ENCODE measurements around the gene THOC5. TPM values are rescaled to one million over a fixed set of nuclear protein-coding genes. Genes with fewer than 3 reads are reported as not detected.
"Not testable (repeated sequence)": the region's sequence is repeated elsewhere in the genome, so short reads cannot be mapped to it uniquely, and the experiment has no call there.

Gene THOC5
- total and polyA plus RNA-seq, 8 donors, result 32.7 to 44.2 (median 38.3) TPM

DNA sequence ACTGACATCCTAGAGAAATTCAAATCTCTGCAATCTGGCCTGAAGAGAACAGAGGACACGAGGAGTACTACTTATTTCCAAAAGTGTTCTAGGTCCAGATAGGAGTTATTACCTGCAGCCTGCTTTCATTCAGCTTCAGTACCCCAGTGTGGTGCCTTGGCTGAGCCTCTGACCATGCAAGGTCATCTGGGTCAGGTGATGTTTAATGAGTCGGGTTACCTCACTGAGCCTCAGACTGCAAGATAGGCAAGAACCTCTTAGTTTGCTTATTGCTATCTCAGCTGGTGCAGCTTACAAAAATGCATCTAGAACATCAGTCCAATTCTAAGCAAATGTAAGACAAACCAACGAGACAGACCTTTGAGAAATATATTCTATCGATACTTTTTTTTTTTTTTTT is 40.4 kb upstream of the THOC5 start:
- Histone ChIP-seq H3K9me3 (no peaks in the 10 kb centered on the region), H3K27ac (no peak overlapping the region), H3K36me3 (no peaks in the 10 kb centered on the region), H3K27me3 (no peaks in the 10 kb centered on the region), H3K4me3 (no peak overlapping the region), H3K4me1 (no peaks in the 10 kb centered on the region)
- intact Hi-C loops (cut with DNase I), result no loop called here
- TF ChIP-seq, protein P1, sequence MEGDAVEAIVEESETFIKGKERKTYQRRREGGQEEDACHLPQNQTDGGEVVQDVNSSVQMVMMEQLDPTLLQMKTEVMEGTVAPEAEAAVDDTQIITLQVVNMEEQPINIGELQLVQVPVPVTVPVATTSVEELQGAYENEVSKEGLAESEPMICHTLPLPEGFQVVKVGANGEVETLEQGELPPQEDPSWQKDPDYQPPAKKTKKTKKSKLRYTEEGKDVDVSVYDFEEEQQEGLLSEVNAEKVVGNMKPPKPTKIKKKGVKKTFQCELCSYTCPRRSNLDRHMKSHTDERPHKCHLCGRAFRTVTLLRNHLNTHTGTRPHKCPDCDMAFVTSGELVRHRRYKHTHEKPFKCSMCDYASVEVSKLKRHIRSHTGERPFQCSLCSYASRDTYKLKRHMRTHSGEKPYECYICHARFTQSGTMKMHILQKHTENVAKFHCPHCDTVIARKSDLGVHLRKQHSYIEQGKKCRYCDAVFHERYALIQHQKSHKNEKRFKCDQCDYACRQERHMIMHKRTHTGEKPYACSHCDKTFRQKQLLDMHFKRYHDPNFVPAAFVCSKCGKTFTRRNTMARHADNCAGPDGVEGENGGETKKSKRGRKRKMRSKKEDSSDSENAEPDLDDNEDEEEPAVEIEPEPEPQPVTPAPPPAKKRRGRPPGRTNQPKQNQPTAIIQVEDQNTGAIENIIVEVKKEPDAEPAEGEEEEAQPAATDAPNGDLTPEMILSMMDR (IDR thresholded peaks at IDR 0.05), result no peak
- DNase-seq, result no peak
- no peak for ATAC-seq

DNA sequence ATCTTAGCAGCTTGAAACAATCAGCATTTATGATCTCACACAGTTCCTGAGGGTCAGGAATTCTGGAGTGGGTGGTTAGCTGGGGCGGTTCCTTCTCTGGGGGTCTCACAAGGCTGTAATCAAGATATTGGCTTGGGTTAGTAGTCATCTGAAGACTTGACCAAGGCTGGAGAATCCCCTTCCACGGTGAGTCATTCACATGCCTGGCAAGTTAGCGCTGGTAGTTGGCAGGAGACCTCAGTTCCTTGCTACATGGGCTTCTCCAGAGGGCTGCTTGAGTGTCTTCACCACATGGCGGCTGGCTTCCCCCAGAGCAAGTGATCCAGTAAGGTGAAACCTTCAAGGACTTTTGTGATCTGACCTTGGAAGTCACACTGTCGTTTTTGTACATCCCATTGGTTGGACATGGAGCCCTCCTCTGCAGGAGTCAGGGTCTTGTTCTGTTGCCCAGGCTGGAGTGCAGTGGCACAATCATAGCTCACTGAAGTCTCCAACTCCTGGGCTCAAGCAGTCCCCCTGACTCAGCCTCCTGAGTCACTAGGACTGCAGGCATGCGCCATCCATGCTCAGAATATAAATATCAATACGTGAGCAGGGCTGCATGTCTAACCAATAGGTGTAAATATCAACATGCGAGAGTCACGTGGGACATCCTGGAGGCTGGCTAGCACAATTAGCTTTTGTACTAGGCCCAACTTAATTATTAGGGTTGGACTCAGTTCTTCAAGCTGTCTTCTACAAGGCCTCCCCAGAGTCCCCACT is 34.6 kb upstream of the THOC5 start:
- Histone ChIP-seq H3K9me3 (no peaks in the 10 kb centered on the region), H3K4me3 (no peak overlapping the region), H3K27ac (no peak overlapping the region), H3K4me1 (no peaks in the 10 kb centered on the region), H3K36me3 (no peaks in the 10 kb centered on the region), H3K27me3 (no peaks in the 10 kb centered on the region)
- no peak for DNase-seq
- intact Hi-C loops (cut with DNase I), result no loop called here
- ATAC-seq, result peak; percentile 39
- TF ChIP-seq, protein P1 (IDR thresholded peaks at IDR 0.05), result no peak

DNA sequence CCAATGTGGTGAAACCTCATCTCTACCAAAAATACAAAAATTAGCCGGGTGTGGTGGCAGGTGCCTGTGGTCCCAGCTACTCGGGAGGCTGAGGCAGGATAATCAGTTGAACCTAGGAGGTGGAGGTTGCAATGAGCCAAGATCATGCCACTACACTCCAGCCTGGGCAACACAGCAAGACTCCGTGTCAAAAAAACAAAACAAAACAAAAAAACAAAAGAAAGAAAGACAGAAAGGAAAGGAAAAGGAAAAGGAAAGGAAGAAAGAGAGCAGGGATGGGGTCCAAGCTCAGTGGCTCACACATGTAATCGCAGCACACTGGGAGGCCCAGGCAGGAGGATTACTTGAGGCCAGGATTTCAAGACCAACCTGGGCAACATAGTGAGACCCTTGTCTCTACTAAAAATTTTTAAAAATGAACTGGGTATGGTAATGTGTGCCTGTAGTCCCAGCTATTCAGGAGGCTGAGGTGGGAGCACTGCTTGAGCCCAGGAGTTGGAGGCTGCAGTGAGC is 32.7 kb upstream of the THOC5 start:
- H3K27ac ChIP-seq; DNase-seq; H3K27me3 ChIP-seq; ATAC-seq; H3K36me3 ChIP-seq; H3K4me1 ChIP-seq; H3K4me3 ChIP-seq; H3K9me3 ChIP-seq; intact Hi-C loops (cut with DNase I): not testable (repeated sequence)

DNA sequence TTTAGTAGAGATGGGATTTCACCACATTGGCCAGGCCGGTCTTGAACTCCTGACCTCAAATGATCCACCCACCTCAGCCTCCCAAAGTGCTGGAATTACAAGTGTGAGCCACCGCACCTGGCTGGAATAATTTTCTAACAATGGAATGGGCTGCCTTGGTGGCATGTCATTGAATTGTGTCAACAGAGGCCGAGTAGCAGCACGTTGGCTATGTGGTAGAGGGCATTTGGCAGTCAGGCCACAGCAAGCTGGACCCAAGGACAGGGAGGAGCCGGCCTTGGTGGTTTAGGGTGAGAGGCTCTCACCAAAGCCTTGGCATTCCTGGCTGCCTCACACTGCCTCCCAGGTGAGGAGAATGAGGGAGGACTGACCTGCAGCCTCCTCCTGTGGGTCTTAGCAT is 31.4 kb upstream of the THOC5 start:
- no peaks in the 10 kb centered on the region for H3K36me3 ChIP-seq
- no peaks in the 10 kb centered on the region for H3K27me3 ChIP-seq
- H3K27ac ChIP-seq, result no peak overlapping the region
- H3K4me3 ChIP-seq, result no peak overlapping the region
- intact Hi-C loops (cut with DNase I), result no loop called here
- H3K9me3 ChIP-seq, result no peaks in the 10 kb centered on the region
- TF ChIP-seq, protein P1 (IDR thresholded peaks at IDR 0.05), result no peak
- DNase-seq (no peak), ATAC-seq (no peak)
- H3K4me1 ChIP-seq, result peaks cover 0 to 7% of the 10 kb centered on the region in 2 donors

DNA sequence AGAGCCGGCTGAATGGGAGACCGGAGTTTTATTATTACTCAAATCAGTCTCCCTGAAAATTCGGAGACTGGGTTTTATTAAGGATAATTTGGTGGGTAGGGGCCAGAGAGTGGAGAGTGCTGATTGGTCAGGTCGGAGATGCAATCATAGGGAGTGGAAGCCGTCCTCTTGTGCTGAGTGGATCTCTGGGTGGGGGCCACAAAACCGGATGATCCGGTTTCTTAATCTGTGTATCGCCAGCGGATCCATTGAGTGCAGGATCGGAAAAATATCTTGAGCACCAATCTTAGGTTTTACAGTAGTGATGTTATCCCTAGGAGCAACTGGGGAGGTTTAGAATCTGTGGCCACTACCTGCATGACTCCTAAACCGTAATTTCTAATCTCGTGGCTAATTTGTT is 28.2 kb upstream of the THOC5 start:
- Histone ChIP-seq H3K36me3 (no peaks in the 10 kb centered on the region), H3K9me3 (no peaks in the 10 kb centered on the region), H3K27me3 (no peaks in the 10 kb centered on the region), H3K4me3 (peak overlapping the region in 1 of 2 donors; percentile 60), H3K4me1 (peaks cover 0 to 9% of the 10 kb centered on the region in 2 donors), H3K27ac (no peak overlapping the region)
- TF ChIP-seq, protein P1 (IDR thresholded peaks at IDR 0.05), result no peak
- DNase-seq (peak in 1 of 4 donors; percentile 40), ATAC-seq (peak; percentile 56)
- intact Hi-C loops (cut with DNase I), result no loop called here

All from left lung (tissue), 10 donors.